22Rv1 (cell line): ENCODE data around the gene NAA25.

Source experiments
- H3K27ac ChIP-seq: fragments of 450-650 bp; 2 replicates; pipeline ENCODE4 v1.5.1; 2017
- ZFX ChIP-seq: fragments of 450-650 bp; IDR thresholded peaks from 2 replicates; pipeline ENCODE4 v1.6.1; 2017; ENCODE audit warnings: antibody characterized with exemption, borderline replicate concordance
- TF ChIP-seq, protein P1 (sequence below): fragments of 450-650 bp; IDR thresholded peaks from 2 replicates; pipeline ENCODE4 v1.5.1; 2017; ENCODE audit warnings: mild to moderate bottlenecking

Gene NAA25

DNA sequence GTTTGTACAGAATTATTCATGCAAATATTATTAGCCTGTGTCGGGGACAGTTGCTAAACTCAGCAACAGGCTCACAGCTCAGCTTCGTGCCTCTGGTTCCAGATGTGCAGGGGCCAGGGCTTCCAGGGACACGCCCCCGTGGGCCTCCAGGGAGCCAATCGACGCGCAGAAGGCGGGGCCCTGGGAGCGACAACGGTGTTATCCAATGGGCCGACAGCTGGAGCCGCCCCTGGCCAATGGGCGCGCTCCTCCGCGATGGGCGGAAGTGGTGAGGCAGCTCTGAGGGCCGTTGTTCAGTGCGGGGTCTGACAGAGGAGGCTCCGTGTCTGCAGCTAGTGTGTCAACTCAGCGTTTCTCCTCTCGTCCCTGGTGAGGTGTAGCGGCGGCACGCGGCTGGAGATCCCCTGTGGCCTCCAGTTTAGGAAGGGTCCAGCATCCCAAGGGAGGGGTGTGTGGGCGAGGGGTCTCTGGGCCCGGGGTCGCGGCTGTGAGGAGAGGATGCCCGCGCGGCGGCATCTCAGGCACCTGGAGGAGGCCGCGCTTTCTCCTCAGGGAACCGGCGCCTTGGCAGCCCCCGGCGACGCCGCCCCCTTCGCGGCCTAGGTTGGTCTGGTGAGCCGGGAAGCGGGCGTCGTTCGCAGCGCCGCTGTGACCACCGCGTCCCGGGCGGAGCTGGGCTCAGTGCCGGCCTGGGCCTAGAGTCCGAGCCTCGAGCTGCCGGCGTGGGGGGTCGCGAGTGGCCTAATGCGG lies 16.8 kb upstream of the NAA25 start, which contains the start of gene TRAFD1:
Gene TRAFD1 (plus strand): TSS at position 311 of the 750 bp plus-strand sequence. CDS start 4,963 bp downstream, outside the sequence.
- no peak for TF ChIP-seq ZFX
- TF ChIP-seq, protein P1, sequence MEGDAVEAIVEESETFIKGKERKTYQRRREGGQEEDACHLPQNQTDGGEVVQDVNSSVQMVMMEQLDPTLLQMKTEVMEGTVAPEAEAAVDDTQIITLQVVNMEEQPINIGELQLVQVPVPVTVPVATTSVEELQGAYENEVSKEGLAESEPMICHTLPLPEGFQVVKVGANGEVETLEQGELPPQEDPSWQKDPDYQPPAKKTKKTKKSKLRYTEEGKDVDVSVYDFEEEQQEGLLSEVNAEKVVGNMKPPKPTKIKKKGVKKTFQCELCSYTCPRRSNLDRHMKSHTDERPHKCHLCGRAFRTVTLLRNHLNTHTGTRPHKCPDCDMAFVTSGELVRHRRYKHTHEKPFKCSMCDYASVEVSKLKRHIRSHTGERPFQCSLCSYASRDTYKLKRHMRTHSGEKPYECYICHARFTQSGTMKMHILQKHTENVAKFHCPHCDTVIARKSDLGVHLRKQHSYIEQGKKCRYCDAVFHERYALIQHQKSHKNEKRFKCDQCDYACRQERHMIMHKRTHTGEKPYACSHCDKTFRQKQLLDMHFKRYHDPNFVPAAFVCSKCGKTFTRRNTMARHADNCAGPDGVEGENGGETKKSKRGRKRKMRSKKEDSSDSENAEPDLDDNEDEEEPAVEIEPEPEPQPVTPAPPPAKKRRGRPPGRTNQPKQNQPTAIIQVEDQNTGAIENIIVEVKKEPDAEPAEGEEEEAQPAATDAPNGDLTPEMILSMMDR: no peak
- peak within 1 kb of the TSS; percentile 75 for H3K27ac ChIP-seq

DNA sequence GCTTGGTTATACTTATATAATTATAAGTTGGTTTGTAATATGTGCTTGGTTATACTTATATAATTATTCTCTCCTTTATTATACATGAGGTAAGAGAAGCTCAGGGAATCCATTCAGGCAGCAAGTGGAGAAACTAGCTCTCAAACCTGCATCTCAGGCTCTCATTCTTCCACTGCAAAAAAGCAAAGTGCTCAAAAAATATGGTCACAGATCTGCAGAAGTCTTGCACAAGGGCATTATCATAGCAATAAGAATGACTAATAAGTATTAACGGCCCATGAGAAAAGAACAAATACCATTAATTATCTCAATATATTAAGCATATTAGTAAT lies 16.3 kb upstream of the NAA25 start:
- no peak overlapping the region for H3K27ac ChIP-seq
- TF ChIP-seq ZFX: no peak
- TF ChIP-seq, protein P1: no peak

DNA sequence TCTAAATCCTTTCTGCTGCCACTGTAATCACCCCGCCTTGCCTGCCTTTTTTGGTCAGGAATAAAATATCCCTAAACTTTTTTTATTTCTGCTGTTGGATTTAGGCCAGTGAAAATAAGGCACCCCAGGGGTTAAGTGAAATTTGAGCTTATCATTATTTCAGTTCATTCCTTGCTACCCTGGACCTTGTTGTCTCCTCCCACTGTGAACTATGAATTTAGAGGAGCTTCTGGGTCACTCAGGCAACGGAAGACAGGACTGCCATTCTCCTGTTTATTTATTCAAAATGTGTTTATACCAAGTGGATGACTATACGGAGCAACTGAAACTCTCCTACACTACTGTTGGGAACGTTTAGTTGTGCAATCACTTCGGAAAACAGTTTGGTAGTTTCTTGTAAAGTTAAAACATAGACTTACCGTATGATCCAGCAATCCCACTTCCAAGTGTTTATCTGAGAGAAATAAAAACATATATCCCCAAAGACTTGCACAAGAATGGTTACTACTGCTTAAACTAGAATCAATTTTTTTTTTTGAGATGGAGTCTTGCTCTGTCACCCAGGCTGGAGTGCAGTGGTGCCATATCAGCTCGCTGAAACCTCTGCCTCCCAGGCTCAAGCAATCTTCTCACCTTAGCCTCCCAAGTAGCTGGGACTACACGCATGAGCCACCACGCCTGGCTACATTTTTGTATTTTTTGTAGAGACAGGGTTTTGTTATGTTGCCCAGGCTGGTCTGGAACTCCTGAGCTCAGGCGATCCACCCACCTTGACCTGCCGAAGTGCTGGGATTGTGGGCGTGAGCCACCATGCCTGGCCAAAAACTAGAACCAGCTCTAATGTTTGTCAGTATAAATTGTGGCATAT lies 14.5 kb upstream of the NAA25 start:
- no peak for TF ChIP-seq ZFX
- TF ChIP-seq, protein P1: no peak
- no peak overlapping the region for H3K27ac ChIP-seq

DNA sequence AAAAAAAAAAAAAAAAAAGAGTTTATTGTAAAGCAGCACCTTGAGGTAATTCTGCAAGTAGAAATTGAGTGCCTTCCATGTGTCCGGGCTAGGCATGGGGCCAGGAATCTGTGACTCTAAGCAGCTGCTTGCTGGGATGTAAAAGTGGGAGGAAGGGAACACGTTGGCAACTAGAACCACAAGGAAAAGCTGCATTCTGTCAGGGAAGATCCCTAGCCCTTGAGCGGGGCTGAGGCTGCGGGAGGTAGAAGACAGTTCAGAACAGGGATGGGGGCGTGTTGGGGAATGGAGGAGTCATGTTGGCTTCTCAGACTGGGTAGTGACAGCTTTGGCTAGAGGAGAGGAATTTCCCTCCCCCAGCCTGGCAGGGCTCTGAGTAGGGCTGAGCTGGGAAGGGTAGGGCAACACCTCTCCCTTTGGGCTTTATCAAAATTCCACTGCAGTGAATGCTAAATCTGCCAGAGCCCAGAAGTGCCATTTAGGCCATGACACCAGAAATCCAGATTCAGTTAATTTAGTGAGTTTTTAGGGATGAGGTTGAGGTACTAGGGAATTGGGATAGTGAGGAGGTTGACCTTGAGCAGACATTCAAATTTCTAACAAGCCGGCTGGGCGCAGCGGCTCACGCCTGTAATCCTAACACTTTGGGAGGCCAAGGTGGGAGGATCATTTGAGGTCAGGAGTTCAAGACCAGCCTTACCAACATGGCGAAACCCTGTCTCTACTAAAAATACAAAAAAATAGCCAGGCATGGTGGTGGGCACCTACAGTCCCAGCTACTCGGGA lies 13.4 kb upstream of the NAA25 start:
- H3K27ac ChIP-seq: no peak overlapping the region
- TF ChIP-seq, protein P1: no peak
- no peak for TF ChIP-seq ZFX

DNA sequence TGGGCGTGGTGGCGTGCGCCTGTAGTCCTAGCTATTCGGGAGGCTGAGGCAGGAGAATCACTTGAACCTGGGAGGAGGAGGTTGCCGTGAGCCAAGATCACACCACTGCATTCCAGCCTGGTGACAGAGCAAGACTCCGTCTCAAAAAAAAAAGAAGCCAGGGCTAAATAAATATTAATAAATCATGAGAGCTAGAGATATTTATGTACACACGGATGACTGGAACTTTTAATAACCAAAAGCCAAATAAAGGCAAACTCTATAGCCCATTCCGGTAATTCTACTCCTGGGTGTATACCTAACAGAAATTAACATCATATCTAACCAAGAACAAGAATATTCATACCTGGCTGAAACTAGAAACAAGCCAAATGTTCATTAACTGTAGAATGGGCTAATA lies 9.1 kb upstream of the NAA25 start:
- no peak overlapping the region for H3K27ac ChIP-seq
- TF ChIP-seq, protein P1: no peak
- no peak for TF ChIP-seq ZFX

DNA sequence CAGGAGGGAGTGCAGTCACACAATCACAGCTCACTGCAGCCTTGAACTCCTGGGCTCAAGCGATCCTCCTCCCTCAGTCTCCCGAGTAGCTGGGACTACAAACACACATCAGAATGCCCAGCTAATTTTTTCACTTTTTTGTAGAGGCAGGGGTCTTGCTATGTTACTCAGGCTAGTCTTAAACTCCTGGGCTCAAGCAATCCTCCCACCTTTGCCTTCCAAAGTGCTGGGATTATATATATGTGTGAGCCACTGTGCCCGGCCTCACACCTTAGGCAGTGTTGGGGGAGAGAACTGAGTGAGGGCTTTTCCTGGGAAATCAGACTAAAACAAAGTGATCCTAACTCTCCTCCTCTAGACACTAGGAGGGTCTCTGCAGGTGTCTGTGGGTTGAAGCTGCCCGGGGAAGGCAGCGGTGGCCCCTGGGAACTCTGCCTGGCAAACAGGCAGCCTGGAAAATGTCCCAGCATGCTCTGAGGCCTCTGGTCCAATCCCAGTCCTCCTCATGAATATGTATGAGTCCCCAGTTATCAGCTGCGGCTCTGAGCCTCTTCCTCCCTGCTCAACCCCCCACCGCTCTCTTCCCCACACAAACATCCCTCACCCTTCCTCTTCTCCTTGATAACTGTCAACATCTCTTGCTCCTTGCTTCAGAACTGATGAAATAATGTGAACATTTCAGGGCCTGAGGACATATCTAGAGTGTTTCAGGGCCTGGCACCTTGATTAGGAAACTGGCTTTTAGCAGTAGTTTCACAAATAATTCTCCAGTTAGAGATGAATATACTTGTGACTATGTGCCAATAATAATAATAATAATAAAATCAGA lies 7.9 kb upstream of the NAA25 start:
- peak overlapping the region; percentile 6; the same call in 1 of the 2 replicates for H3K27ac ChIP-seq

More for the DNA sequence above, 7.9 kb upstream of the NAA25 start:
- no peak for TF ChIP-seq ZFX
- TF ChIP-seq, protein P1: no peak
